Neural cell (in vitro differentiated cells): Measurements from ENCODE around the gene IL17B. TPM values are rescaled to one million over a fixed set of nuclear protein-coding genes. Genes with fewer than 3 reads are reported as not detected.

Experiments used
- H2AFZ ChIP-seq: fragments of 200-600, 300-800 bp; sonication (generic), shearing (Covaris generic); 2 replicates; pipeline ENCODE4 v1.6.0; 2014; ENCODE audit warnings: low read depth, mild to moderate bottlenecking, antibody characterized with exemption, low read length, moderate library complexity
- H3F3A ChIP-seq: fragments of 200-600 bp; shearing (Covaris generic); 2 replicates; pipeline ENCODE4 v1.6.1; 2016; ENCODE audit warnings: mild to moderate bottlenecking, moderate library complexity, mixed read lengths, antibody characterized with exemption, low read length; ENCODE audit not compliant: insufficient read depth, poor library complexity, severe bottlenecking
- H3K27ac ChIP-seq: fragments of 200-600, 300-800 bp; sonication (generic), shearing (Covaris generic); 2 replicates; pipeline ENCODE4 v1.5.1; 2014; ENCODE audit warnings: mild to moderate bottlenecking, low read length, moderate library complexity
- H3K27me3 ChIP-seq: fragments of 300-800, 200-600 bp; sonication (generic), shearing (Covaris generic); 2 replicates; pipeline ENCODE4 v1.6.0; 2014; ENCODE audit warnings: mild to moderate bottlenecking, low read depth, low read length, moderate library complexity; ENCODE audit not compliant: insufficient read depth
- H3K36me3 ChIP-seq: fragments of 300-800, 200-600 bp; sonication (generic), shearing (Covaris generic); 2 replicates; pipeline ENCODE4 v1.5.1; 2014; ENCODE audit warnings: mild to moderate bottlenecking, antibody characterized with exemption, low read length, moderate library complexity; ENCODE audit not compliant: insufficient read depth
- H3K4me2 ChIP-seq: fragments of 300-800, 200-600 bp; sonication (generic), shearing (Covaris generic); 2 replicates; pipeline ENCODE4 v1.6.0; 2014; ENCODE audit warnings: mild to moderate bottlenecking, low read length
- H3K4me3 ChIP-seq: fragments of 300-800, 200-600 bp; sonication (generic), shearing (Covaris generic); 2 replicates; pipeline ENCODE4 v1.5.1; 2014; ENCODE audit warnings: mild to moderate bottlenecking, low read length, moderate library complexity
- H3K79me2 ChIP-seq: fragments of 200-600 bp; shearing (Covaris generic); replicated peaks from 2 replicates; pipeline ENCODE4 v1.6.0; 2014; ENCODE audit warnings: mild to moderate bottlenecking, low read length, moderate library complexity; ENCODE audit not compliant: insufficient read depth
- H3K9ac ChIP-seq: fragments of 300-800, 200-600 bp; sonication (generic), shearing (Covaris generic); 2 replicates; pipeline ENCODE4 v1.6.1; 2016; ENCODE audit warnings: mild to moderate bottlenecking, low read length, mixed read lengths
- H3K9me2 ChIP-seq: fragments of 200-600 bp; shearing (Covaris generic); 2 replicates; pipeline ENCODE4 v1.6.1; 2016; ENCODE audit warnings: mild to moderate bottlenecking, low read length, mixed read lengths; ENCODE audit not compliant: insufficient read depth
- H3K9me3 ChIP-seq: fragments of 200-600, 300-800 bp; sonication (generic), shearing (Covaris generic); 2 replicates; pipeline ENCODE4 v1.6.1; 2016; ENCODE audit warnings: mild to moderate bottlenecking, mixed run types, low read length, moderate library complexity, mixed read lengths
- H4K20me1 ChIP-seq: fragments of 200-600 bp; shearing (Covaris generic); 2 replicates; pipeline ENCODE4 v1.6.1; 2016; ENCODE audit warnings: mild to moderate bottlenecking, mixed run types; ENCODE audit not compliant: insufficient read depth
- CTCF ChIP-seq: fragments of 450-650 bp; IDR thresholded peaks from 2 replicates; pipeline ENCODE4 v1.5.1; 2014; ENCODE audit warnings: antibody characterized with exemption, mild to moderate bottlenecking, moderate library complexity; ENCODE audit not compliant: poor library complexity, severe bottlenecking
- EP300 ChIP-seq: fragments of 450-650 bp; conservative IDR thresholded peaks from 2 replicates; pipeline ENCODE4 v1.6.1; 2014; ENCODE audit warnings: antibody characterized with exemption, mild to moderate bottlenecking, moderate library complexity; ENCODE audit not compliant: poor library complexity, severe bottlenecking
- EZH2 ChIP-seq: fragments of 200-600, 300-800 bp; shearing (Covaris generic), sonication (generic); IDR thresholded peaks from 2 replicates; pipeline ENCODE4 v1.6.1; 2014; ENCODE audit warnings: antibody characterized with exemption, low read length, borderline replicate concordance, mild to moderate bottlenecking; ENCODE audit not compliant: insufficient read depth, poor library complexity, severe bottlenecking
- MXI1 ChIP-seq: fragments of 450-650 bp; conservative IDR thresholded peaks from 2 replicates; pipeline ENCODE4 v1.6.1; 2014; ENCODE audit warnings: antibody characterized with exemption, mild to moderate bottlenecking; ENCODE audit not compliant: poor library complexity, severe bottlenecking
- POLR2AphosphoS5 ChIP-seq: IDR thresholded peaks from 2 replicates; pipeline ENCODE4 v1.6.1; 2012
- RAD21 ChIP-seq: fragments of 450-650 bp; conservative IDR thresholded peaks from 2 replicates; pipeline ENCODE4 v1.6.1; 2014; ENCODE audit warnings: antibody characterized with exemption, mild to moderate bottlenecking, moderate library complexity
- REST ChIP-seq: IDR thresholded peaks from 2 replicates; pipeline ENCODE4 v1.6.1; 2012; ENCODE audit warnings: borderline replicate concordance
- SMC3 ChIP-seq: fragments of 450-650 bp; conservative IDR thresholded peaks from 2 replicates; pipeline ENCODE4 v1.6.1; 2014; ENCODE audit warnings: antibody characterized with exemption, mild to moderate bottlenecking, moderate library complexity; ENCODE audit not compliant: poor library complexity
- TAF1 ChIP-seq: IDR thresholded peaks from 2 replicates; pipeline ENCODE4 v1.6.1; 2012; ENCODE audit warnings: low read depth
- polyA plus RNA-seq: library from polyadenylated mRNA; depleted of rRNA; stranded (reverse); fragments of >200 nt; gene quantifications from 2 replicates; pipeline ENCODE4 v1.2.3, GENCODE V29; 2014

IL17B gene
- polyA plus RNA-seq, 1 donor from 2014 or later: not detected

DNA sequence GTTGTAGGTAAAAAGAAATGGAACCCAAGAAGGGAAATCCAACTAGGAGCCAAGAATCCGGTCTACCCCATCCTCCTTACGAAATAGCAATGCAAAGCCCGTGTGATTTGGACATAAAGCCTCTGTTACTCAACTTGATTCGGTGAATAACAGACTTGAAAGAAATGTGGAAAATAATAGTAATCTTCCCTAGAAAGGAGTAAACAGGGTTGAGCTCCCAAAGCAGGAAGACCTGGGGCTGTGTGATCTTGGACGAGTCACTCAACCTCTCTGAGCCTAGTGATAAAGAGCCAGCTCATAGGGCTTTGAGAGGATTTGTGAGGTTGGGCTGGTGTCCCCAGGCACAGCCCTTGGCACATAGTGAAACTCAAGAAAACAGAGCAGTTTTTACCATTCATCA lies 42.7 kb upstream of the IL17B start (continued):
- TF ChIP-seq CTCF: no peak
- TF ChIP-seq TAF1: no peak
- TF ChIP-seq MXI1: no peak

DNA sequence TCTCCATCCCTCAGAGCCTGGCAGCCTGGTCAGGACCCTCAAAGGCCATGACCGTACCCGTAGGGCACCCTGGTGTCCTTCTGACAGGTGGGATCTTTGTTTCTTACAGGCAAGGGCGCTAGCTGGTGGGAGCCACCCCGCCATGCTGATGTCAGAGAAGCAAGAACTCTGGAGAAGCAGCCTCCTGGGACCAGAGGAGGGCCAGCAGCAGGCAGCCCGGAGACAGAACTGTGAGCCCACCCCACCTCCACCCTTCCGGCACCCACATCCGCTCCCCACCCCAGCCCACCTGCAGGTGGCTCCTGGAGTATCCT lies 42.2 kb upstream of the IL17B start:
- H3K9me3 ChIP-seq: no peaks in the 10 kb centered on the region
- H3K4me2 ChIP-seq: no peak overlapping the region
- no peaks in the 10 kb centered on the region for H3K36me3 ChIP-seq
- TF ChIP-seq EP300 (no peak), CTCF (no peak), POLR2AphosphoS5 (no peak), MXI1 (no peak), TAF1 (no peak), EZH2 (no peak), REST (no peak), SMC3 (no peak), RAD21 (no peak)
- no peak overlapping the region for H3K4me3 ChIP-seq
- no peaks in the 10 kb centered on the region for H4K20me1 ChIP-seq
- H3K9ac ChIP-seq: no peak overlapping the region
- H3K9me2 ChIP-seq: no peaks in the 10 kb centered on the region
- H3K27me3 ChIP-seq: no peaks in the 10 kb centered on the region
- H2AFZ ChIP-seq: no peak overlapping the region
- H3F3A ChIP-seq: no peaks in the 10 kb centered on the region
- H3K27ac ChIP-seq: no peak overlapping the region
- no peaks in the 10 kb centered on the region for H3K79me2 ChIP-seq
